SIG-M5 (cell line): ENCODE results near the gene PLPPR2.
"Not testable (repeated sequence)": the region's sequence is repeated elsewhere in the genome, so short reads cannot be mapped to it uniquely, and the experiment has no call there.

Experiments used
- DNase-seq: peaks from one replicate; lab custom pipeline; 2025; lab: John Stamatoyannopoulos, UW

The PLPPR2 gene

DNA sequence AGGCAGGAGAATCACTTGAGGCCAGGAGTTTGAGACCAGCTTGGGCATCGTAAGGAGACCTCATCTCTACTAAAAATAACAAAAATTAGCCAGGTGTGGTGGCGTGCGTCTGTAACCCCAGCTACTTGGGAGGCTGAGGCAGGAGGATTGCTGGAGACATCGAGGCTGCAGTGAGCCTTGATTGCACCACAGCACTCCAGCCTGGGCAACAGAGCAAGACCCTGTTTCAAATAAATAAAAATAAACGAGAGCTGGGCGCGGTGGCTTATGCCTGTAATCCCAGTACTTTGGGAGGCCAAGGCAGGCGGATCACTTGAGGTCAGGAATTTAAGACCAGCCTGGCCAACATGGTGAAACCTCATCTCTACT, 15.1 kb upstream of the PLPPR2 start:
- not testable (repeated sequence) for DNase-seq

DNA sequence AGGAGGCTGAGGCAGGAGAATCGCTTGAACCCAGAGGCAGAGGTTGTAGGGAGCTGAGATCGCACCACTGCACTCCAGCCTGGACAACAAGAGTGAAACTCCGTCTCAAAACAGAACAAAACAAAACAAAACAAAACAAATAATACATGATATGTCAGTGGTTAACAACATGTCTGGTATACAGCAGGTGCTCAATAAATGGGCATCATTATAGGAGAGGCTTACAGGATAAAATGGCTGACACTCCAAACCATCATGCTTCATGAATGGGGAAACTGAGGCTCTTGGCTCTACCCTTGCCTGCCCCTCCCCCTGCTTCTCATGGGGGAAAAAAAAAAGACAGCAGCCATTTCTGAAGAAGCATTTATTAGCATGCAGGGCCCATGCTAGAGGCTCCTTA, 12.8 kb upstream of the PLPPR2 start:
- no peak for DNase-seq

DNA sequence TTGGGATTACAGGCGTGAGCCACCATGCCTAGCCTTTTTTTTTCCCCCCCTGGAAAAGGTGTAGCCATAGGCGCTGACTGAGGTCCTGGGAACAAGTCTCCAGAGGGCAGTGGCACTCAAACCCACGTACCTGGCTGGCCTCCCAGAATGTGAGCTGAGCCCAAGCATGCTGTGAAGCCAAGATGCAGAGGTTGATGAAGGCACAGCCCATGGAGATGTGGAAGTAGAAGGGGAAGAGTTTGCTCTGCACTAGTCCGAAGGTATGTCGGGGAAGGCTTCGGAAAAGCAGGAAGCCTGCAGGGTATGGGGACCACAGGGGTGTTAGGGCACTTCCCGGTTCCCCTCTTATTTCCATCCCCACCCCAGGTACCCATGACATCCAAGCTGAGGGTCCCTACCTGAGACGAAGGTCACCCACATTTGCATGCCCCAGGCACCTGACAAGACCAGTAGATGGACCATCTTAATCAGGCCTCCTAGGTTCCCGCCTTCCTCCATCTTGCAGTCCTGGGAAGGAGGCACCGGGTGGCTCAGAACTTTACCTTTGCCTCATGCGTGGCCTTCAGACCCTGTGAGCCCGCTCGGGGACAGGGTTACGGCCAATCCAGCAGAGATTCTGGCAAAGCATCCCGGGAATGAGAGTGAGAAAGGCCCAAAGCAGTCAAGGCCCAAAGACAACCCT, 10.0 kb upstream of the PLPPR2 start:
- no peak for DNase-seq

DNA sequence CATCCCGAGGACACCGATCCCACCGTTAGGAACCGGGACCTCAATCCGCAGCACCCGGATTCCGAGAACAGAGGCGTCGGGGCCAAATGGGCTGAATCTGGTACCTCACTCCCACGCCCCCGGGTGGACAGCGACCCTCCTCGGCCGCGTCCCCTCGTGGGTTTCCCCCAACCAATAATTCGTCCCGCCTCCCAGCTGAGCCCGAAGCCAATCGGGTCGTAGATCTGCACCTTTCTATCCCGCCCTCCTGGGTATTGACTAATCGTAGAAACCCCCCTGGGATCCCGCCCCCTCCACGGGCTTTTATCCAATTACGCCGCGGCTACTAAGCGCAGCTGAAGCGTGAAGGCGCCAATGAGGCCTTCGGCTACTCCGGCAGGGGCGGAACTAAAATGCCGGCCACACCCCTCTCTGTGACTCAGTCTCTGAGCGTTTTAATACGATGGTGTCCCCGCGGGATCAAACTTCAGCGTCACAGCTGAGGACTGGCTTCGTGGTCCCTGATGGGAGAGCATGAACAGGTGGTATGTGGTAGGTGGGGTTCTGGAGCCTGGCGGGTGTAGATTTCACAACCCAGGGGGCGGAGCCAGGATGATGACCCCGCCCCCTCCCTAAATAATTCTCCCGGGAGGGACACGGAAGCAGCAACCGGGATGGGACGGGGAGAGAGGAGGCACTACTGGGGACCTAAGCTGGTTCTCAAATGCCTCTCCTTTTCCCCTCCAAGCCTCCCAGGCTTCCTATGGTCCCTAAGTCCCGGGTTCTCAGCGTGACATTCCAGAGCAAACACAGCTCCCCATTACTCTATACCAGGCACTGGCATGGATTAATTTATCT, 8.9 kb upstream of the PLPPR2 start, which contains the start of the genes CCDC159 and TMEM205:
Gene CCDC159 (plus strand): TSS at position 416 of the 837 bp plus-strand sequence. CDS start 88 bp downstream, at position 504.
Gene TMEM205 (minus strand): TSS at position 165 of the 837 bp plus-strand sequence. CDS start 649 bp downstream, outside the sequence.
- peak; percentile 92 for DNase-seq

DNA sequence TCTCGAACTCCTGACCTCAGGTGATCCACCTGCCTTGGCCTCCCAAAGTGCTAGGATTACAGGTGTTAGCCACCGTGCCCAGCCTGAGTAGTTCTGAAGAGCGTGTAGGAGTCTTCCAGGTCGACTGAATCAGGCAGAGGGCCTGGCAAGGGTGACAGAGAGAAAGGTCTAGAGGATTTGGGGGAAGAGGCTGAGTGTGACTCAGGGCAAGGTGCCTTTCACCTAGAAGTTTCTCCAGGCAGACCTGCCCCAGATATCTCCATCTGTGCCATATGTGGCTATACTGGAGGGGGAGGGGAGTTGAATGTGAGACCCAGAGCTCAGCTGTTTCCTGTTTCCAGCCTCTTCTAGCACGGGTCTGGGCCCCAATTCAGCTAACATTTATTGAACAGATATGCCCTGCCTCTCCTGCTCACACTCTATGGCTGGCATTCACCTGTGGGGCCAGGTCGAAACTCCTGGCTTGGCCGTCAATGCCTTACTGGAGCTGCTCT, 7.6 kb upstream of the PLPPR2 start:
- DNase-seq: no peak

DNA sequence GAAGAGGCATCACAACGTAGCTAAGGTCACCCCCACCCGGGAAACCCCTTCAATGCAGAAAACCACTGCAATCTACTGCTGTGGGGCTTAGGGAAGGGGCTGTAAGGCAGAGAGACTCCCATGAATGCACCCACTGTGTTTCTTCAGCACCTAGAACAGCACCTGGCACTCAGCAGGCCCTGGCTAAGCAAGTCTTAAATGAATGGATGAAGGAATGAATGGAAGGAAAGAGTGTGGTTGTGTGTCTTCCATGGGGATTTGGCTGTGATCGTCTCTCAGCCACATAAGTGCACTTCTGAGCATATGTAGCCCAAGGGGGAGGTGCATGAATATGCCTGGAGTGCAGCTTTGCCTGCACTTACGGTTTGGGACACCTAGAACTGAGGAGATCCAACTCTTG, 6.1 kb upstream of the PLPPR2 start:
- DNase-seq: no peak

DNA sequence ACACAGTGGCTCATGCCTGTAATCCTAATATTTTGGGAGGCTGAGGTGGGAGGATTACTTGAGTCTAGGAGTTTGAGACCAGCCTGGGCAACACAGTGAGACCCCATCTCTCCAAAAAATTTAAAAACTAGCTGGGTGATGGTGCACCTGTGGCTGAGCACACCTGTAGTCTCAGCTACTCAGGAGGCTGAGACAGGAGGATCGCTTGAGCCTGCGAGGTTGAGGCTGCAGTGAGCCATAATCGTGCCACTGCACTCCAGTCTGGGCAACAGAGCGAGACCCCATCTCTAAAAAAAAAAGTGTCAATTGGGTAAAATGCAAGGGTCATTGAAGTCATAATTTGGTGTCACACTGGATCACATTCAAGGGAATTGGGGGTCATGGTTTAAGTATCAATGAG, 1.1 kb upstream of the PLPPR2 start:
- DNase-seq: not testable (repeated sequence)

DNA sequence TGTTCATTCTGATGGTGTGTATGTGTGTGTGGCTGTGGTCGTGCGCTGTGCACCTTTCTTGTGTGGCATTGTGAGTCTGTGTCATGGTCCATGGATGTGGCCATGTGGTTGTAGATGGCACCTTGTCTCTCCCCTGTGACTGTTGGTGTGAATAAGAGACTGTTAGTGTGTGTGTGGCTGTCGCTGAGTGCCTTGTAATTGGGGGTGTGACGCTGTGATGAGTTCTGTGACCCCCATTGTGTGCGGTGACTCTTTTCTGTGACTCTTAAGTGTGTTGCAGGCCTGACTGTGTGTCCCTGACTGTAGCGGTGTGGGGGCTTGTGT, 804 bp downstream of the PLPPR2 start:
- no peak for DNase-seq

DNA sequence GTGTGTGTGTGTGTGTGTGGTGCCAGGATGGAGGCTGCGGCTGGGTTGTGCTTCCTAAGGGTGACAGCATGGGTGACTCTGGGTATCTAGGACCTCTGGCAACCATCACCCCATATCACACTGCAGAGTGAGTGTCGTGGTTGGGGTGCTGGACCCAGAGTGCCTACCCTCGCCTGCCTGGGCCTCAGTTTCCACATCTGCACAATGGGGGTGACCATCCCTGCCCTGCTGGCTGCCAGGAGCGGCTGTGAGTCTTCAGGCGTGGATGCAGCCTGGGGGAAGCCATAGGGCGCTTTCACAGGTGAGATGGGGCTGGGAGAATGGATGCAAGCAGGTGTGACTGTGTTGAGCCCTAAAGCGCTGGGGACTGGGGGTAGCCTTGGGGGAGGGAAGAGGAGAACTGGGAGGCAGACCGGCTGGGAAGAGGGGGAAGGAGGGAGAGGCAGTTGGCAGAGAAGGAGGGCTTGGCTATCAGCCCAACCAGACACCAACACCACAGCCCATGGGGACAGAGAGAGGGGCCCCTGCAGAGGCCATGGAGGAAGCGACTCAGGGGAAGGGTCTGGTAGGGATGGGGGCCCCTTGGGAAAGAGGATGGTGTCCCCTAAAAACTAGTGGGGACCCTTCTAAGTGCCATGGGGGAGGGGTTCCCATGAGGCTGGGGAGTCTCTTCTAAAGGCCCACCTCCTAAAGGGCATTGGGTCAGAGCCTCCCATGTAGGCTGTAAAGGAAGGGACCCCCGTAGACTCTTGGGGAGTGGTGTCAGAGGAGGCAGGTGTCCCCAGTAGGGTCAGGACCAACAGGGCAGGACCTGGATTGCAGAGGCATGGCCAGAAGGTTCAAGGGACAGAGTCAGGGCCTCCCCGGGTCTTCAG, 1.7 kb downstream of the PLPPR2 start:
- DNase-seq: no peak

DNA sequence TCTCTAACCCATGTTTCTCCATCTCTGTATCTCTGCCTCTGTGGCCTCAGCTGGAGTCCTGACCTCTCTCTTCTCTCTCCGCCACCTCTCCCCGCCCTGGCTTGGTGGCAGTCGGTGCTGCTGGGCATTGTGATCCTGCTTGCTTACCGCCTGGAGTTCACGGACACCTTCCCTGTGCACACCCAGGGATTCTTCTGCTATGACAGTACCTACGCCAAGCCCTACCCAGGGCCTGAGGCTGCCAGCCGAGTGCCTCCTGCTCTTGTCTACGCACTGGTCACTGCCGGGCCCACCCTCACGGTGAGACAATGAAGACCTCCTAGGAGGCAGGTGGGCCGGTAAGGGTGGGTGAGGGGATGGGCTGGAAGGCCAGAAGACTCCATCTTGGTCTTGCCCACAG, 4.2 kb downstream of the PLPPR2 start:
- no peak for DNase-seq

DNA sequence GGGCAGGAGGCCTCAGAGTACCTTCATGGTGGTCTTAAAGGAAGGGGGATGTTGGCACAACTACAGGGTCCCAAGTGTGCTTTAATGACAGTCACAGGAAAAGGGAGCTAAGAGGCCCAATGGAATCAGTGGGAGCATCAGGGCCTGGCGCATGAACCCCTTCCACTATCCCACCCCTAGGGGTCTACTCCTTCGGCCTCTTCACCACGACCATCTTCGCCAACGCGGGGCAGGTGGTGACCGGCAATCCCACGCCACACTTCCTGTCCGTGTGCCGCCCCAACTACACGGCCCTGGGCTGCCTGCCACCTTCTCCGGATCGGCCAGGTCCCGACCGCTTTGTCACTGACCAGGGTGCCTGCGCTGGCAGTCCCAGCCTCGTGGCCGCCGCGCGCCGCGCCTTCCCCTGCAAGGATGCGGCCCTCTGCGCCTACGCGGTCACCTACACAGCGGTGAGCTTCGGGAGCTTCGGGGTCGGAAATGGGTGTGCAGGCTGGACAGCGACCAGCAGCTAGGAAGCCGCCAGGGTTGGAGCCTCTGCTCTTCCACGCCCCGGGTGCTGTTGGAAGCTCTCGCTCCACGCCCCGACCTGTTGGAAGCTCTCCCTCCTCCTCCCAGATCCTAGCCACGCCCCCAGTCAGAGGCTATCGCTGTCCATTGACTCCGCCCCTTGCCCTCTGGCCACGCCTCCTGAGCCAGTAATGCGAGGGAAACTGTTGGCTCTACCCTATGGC, 6.0 kb downstream of the PLPPR2 start:
- DNase-seq: no peak

DNA sequence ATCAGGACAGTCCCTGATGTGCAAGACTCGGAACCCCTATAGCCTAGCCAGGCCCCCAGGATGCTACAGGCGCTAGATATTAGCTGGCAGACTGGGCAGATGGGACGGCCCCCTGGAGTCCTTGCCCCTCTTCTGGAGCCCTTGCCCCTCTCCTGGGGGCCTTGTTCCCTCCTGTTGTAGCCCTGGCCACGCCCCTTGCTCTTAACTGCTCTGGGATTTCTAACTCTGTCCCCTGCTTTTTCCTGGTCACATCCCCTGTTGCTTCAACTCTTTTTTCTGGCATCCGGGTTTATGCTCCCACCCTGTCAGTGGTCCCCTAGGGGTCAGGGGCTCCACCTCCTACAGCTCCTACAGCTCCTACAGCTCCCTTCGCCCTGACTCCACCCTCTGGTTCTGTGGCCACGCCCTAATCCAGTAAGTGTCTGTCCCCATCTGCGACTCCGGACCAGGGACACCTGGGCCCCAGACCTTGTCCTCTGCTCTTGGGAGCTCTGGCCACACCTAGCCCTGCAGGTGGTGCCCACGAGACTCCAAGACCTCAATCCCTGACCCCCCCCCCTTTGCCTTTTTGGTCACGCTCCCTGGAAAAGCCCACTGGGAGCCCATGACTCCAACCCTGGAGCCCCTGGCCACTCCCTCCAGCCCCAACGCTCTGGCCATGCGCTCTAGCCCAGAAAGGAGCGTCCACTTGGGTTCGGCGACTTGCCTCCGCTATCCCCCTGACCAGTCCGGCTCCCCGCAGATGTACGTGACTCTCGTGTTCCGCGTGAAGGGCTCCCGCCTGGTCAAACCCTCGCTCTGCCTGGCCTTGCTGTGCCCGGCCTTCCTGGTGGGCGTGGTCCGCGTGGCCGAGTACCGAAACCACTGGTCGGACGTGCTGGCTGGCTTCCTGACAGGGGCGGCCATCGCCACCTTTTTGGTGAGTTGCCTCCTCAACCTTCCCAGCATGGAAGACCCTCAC, 6.8 kb downstream of the PLPPR2 start:
- DNase-seq: no peak

DNA sequence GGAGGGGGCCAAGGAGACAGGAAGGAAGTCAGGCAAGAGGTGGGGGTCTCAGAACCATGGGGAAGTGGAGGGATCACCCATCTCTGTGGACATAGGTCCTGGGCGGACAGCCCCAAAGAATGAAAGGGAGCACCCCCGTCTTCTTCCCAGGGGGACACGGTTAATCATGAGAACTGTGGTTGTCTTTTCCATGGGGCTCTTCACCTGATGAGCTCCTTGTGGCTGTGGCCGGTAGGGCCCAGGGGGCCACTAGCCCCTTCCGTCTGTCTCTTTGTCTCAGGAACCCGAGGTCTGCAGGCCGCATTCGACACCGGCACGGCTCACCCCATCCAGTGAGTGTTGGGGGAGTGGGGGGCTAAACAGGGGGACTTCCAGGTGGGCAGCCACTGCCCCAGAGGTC, 8.6 kb downstream of the PLPPR2 start:
- DNase-seq: no peak

DNA sequence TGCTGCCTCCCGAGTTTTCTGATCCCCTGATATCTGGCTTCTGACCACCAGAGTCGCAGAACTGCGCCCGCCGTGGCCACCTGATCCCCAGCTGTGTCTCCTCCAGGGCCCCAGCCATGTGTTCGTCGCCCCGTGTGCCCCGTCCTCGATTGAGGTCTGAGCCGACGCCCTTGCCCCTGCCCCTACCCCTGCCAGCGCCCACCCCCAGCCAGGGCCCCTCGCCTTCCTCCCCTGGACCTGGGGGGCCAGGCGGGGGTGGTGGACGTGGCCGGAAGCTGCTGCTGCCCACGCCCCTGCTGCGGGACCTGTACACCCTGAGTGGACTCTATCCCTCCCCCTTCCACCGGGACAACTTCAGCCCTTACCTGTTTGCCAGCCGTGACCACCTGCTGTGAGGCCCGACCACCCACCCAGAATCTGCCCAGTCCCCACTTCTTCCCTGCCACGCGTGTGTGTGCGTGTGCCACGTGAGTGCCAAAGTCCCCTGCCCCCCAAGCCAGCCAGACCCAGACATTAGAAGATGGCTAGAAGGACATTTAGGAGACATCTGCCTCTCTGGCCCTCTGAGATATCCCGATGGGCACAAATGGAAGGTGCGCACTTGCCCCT, 9.2 kb downstream of the PLPPR2 start:
- DNase-seq: no peak

DNA sequence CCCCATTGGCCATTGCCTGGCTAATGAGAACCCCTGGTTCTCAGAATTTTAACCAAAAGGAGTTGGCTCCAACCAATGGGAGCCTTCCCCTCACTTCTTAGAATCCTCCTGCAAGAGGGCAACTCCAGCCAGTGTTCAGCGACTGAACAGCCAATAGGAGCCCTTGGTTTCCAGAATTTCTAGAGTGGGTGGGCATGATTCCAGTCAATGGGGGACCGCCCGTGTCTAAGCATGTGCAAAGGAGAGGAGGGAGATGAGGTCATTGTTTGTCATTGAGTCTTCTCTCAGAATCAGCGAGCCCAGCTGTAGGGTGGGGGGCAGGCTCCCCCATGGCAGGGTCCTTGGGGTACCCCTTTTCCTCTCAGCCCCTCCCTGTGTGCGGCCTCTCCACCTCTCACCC, 9.7 kb downstream of the PLPPR2 start:
- no peak for DNase-seq

DNA sequence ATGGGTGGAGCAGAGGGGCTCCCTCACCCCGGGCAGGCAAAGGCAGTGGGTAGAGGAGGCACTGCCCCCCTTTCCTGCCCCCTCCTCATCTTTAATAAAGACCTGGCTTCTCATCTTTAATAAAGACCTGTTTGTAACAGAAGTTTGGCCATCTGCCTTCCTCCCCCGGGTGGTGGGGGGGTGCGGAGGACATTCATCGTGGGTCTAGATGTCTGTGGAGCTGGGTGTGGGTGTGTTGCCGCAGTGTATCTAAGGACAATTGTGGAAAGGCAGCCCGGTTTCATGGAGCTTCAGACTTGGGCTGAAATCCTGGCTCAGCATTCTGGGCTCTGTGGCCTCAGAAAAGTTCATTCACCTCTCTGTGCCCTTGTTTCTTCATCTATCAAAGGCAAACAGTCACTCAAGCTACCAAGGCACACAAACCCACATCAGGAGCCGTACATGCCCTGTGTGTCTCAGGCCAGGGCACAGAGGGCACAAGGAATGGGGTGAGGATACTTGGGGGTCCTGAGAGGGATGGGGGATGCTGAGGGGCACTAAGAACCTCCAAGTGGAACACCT, 10.4 kb downstream of the PLPPR2 start:
- DNase-seq: no peak

DNA sequence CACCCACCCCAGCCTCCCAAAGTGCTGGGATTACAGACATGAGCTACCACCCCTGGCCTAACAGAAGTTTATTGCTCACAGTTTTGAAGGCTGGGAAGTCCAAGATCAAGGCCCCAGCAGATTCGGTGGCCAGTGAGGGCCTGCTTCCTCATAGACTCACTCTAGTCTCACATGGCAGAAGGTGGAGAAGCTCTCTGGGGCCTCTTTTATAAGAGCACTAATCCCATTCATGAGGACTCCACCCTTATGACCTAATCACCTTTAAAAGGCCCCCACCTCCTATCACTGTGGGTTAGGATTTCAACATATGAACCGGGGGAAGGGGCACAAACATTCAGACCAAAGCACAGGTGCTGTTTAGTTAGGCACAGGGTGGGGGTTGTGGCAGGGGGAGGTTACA, 12.3 kb downstream of the PLPPR2 start:
- no peak for DNase-seq

DNA sequence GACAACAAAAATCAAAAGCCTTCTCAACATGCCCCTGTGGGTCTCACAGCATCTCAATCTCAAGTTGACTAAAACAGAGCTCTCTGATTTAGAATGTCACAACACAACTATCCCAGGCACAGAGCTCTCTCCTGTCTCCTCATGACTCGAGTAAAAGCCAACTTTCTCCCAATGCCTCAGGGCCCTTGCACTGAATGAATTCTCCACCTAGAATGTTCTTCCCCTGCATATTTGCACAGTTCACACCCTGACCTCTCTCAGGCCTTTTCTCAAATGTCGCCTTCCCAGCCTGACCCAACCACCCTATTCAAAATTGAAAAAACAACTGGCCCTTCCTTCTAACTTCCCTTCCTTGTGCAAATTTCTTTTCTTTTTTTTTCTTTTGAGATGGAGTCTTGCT, 15.5 kb downstream of the PLPPR2 start:
- no peak for DNase-seq

DNA sequence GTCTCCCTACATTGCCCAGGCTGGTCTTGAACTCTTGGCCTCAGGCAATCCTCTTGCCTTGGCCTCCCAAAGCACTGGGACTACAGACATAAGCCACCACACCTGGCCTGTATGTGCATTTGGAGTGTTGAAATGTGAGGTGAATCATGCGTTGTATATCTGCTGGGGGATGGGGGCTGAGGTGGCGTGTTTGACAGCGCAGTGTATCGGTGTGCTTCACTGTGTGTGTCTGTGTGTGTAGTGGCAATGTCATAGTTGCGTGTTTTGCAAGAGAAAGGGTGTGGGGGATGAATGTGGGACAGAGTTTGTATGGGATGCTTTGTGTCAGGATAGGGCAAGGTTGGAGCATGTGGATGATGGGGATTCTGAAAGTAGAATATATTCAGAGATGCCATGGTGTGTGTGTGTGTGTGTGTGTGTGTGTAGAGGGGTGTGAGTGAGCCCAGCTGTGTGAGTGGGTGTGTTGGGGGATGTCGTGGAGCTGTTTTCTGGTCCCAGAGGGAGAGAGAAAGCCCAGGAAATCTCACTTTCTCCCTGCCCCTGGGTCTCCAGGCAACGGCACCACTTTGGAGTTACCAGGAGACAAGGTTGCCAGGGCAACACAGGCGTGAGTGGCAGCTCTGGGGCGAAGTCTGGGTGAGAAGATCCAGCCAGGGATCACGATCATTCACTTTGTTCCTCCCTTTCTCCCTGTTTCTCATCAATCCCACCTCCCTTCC, 18.1 kb downstream of the PLPPR2 start:
- DNase-seq: no peak
